CD4-positive, alpha-beta T cell (primary cell): ENCODE results near the gene TDRD7. TPM values are rescaled to one million over a fixed set of nuclear protein-coding genes. Genes with fewer than 3 reads are reported as not detected.

Experiments
- ATAC-seq: fragments of 200-7000 bp; cut with Tn5 transposase; one replicate; pipeline ENCODE4 v1.10.0; 2022; ENCODE audit warnings: mild to moderate bottlenecking; ENCODE audit not compliant: poor library complexity
- CTCF ChIA-PET: fragments of 350-600 bp; sonication (Branson Sonifier 250); formaldehyde crosslinking; loops from one replicate; lab custom pipeline; 2021; ENCODE audit warnings: antibody characterized with exemption, inconsistent platforms; lab: Charles Lee
- POLR2A ChIA-PET: fragments of 350-600 bp; sonication (Branson Sonifier 250); formaldehyde crosslinking; loops from one replicate; lab custom pipeline; 2021; ENCODE audit warnings: antibody characterized with exemption, inconsistent platforms; lab: Charles Lee
- DNase-seq, 14 experiments: peaks; one replicate each; pipeline ENCODE4 v3.0.0-alpha.2; 2013 to 2020; ENCODE audit warnings: mixed read lengths in 2 of 14
- H3K27ac ChIP-seq, 2 donors: one replicate each; pipeline versions ENCODE4 v1.5.1 to v1.7.0; 2013; ENCODE audit warnings: low read length in 2 of 2, low read depth in 1 of 2, mild to moderate bottlenecking in 1 of 2
- H3K27me3 ChIP-seq, 2 experiments: 1 replicate in 1 of 2; 2 replicates in 1 of 2; pipeline versions ENCODE4 v1.6.1 to v1.7.0; 2013; ENCODE audit warnings: low read length in 2 of 2, control low read depth in 1 of 2, mild to moderate bottlenecking in 1 of 2, moderate library complexity in 1 of 2; ENCODE audit not compliant: insufficient read depth in 2 of 2, control insufficient read depth in 1 of 2
- H3K36me3 ChIP-seq: one replicate; pipeline ENCODE4 v1.6.1; 2013; ENCODE audit warnings: low read length, control low read depth; ENCODE audit not compliant: insufficient read depth
- H3K4me1 ChIP-seq: one replicate; pipeline ENCODE4 v1.6.1; 2013; ENCODE audit warnings: low read length, control low read depth; ENCODE audit not compliant: insufficient read depth
- H3K4me3 ChIP-seq: one replicate; pipeline ENCODE4 v1.5.1; 2013; ENCODE audit warnings: mild to moderate bottlenecking, low read length, moderate library complexity
- H3K9me3 ChIP-seq, 2 experiments: 1 replicate in 1 of 2; 2 replicates in 1 of 2; pipeline versions ENCODE4 v1.6.1 to v1.7.0; 2013; ENCODE audit warnings: low read length in 2 of 2, mild to moderate bottlenecking in 2 of 2, control low read depth in 1 of 2, moderate library complexity in 1 of 2; ENCODE audit not compliant: control insufficient read depth in 1 of 2, insufficient read depth in 1 of 2
- H3K27ac Mint-ChIP-seq: one replicate; pipeline ENCODE4 v1.8.0; 2020; ENCODE audit warnings: mixed read lengths
- H3K27me3 Mint-ChIP-seq: one replicate; pipeline ENCODE4 v1.8.0; 2021; ENCODE audit warnings: mixed read lengths
- H3K36me3 Mint-ChIP-seq: one replicate; pipeline ENCODE4 v1.8.0; 2021; ENCODE audit warnings: low read depth, mixed read lengths
- H3K4me1 Mint-ChIP-seq: one replicate; pipeline ENCODE4 v1.8.0; 2021; ENCODE audit warnings: low read depth, mixed read lengths
- H3K4me3 Mint-ChIP-seq: one replicate; pipeline ENCODE4 v1.8.0; 2020; ENCODE audit warnings: mild to moderate bottlenecking, mixed read lengths
- H3K9me3 Mint-ChIP-seq: one replicate; pipeline ENCODE4 v1.8.0; 2020; ENCODE audit warnings: mixed read lengths
- intact Hi-C, 2 experiments: fragments of 100-400 bp; cut with DNase I in 1 of 2; cut with micrococcal nuclease in 1 of 2; formaldehyde crosslinking; loops; one replicate each; pipeline versions ENCODE4 v1.15.1 to v1.9.0; 2023 to 2025; cut with DNase I, micrococcal nuclease
- total RNA-seq, 174 experiments: library from RNA in 2 of 174; stranded (reverse) in 2 of 174; gene quantifications; one replicate each; pipeline ENCODE4 v1.2.3 and lab custom pipeline; 2021 to 2026
- TF ChIP-seq, protein P1 (sequence below): fragments of 200-600 bp; IDR thresholded peaks from one replicate; pipeline ENCODE4 v1.8.0; 2022; ENCODE audit warnings: antibody characterized with exemption, mild to moderate bottlenecking

The TDRD7 gene
- total RNA-seq, 2 experiments from 2014 or later, result 3.3 to 3.6 TPM

DNA sequence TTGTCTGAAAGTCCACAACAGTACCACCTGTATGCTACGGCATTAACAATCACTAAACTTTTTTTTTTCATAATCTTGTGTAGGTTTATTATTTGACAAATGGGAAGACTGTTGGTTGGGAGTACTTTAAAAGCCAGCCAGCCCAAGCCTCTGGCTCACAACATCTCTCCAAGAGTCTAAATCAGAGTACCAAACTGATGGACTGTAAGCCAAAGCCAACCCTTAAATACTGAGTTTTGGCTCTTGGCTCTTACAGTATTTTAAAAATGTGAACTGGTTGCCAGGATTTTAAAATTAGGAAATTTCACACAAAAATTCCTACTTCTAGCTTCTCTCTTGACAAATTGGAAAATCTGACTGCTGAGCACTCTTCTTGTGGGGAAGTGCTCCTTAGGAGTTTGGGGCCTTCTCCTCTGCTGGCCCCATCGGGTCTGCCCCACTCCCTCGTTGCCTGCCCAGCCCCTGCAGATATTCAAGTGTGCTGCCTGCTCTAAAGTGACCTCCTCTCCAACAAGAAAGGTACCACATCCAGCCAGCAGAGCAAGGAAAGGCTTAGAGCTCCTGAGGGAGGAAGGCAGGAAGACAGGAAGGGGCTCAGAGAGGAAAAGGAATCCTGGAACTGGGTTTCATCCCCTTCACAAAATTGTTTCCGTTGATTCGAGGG, 67.7 kb downstream of the TDRD7 start:
- H3K4me1 ChIP-seq, result no peaks in the 10 kb centered on the region
- POLR2A ChIA-PET, result interaction anchor here (0.6 kb wide), 1 partner anchor 20 kb away, joined by 3 read pairs; no protein-coding TSS in a partner anchor
- Mint-ChIP-seq H3K4me3 (no peak overlapping the region), H3K36me3 (peaks cover 84% of the 10 kb centered on the region), H3K27ac (no peak overlapping the region), H3K27me3 (no peaks in the 10 kb centered on the region), H3K4me1 (no peaks in the 10 kb centered on the region), H3K9me3 (no peaks in the 10 kb centered on the region)
- CTCF ChIA-PET, result interaction anchor here (0.6 to 1.0 kb wide), 2 partner anchors 119 to 719 kb away, joined by 3 read pairs; no protein-coding TSS in a partner anchor
- H3K27ac ChIP-seq, result no peak overlapping the region
- DNase-seq (no peak), ATAC-seq (no peak)
- TF ChIP-seq, protein P1, sequence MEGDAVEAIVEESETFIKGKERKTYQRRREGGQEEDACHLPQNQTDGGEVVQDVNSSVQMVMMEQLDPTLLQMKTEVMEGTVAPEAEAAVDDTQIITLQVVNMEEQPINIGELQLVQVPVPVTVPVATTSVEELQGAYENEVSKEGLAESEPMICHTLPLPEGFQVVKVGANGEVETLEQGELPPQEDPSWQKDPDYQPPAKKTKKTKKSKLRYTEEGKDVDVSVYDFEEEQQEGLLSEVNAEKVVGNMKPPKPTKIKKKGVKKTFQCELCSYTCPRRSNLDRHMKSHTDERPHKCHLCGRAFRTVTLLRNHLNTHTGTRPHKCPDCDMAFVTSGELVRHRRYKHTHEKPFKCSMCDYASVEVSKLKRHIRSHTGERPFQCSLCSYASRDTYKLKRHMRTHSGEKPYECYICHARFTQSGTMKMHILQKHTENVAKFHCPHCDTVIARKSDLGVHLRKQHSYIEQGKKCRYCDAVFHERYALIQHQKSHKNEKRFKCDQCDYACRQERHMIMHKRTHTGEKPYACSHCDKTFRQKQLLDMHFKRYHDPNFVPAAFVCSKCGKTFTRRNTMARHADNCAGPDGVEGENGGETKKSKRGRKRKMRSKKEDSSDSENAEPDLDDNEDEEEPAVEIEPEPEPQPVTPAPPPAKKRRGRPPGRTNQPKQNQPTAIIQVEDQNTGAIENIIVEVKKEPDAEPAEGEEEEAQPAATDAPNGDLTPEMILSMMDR, result no peak
- peaks cover 48% of the 10 kb centered on the region for H3K36me3 ChIP-seq
- H3K9me3 ChIP-seq, result peaks cover 0 to 7% of the 10 kb centered on the region in 2 experiments
- H3K27me3 ChIP-seq, result no peaks in the 10 kb centered on the region
- intact Hi-C loops, result no loop called here
- no peak overlapping the region for H3K4me3 ChIP-seq

DNA sequence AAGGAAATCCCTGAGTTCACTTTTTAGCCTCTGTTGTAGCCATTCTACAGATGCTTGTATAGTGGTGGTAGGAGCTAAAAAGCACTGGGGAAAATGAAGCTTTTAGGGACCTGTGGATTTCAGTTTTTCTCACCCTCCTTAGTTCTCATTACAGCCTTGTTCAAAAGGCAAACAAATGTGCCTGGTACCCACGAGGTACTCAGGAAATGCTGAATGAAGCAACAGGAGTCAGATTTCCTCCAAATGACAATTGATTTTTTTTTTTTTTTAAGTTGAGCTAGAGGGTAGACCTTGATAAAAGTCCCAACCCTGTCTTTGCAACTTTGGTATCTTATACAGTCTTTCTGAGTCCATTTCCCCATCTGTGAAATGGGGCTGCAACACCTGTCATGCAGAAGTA, 68.3 kb downstream of the TDRD7 start:
- intact Hi-C loops, result no loop called here
- H3K9me3 Mint-ChIP-seq, result no peaks in the 10 kb centered on the region
- Histone ChIP-seq H3K36me3 (peaks cover 45% of the 10 kb centered on the region), H3K27me3 (no peaks in the 10 kb centered on the region), H3K27ac (no peak overlapping the region), H3K4me1 (no peaks in the 10 kb centered on the region), H3K4me3 (no peak overlapping the region), H3K9me3 (peaks cover 0 to 7% of the 10 kb centered on the region in 2 experiments)
- CTCF ChIA-PET, result interaction anchor here (0.6 to 1.0 kb wide), 2 partner anchors 118 to 719 kb away, joined by 3 read pairs; no protein-coding TSS in a partner anchor
- H3K4me1 Mint-ChIP-seq, result no peaks in the 10 kb centered on the region
- no peaks in the 10 kb centered on the region for H3K27me3 Mint-ChIP-seq
- TF ChIP-seq, protein P1, result no peak
- DNase-seq (no peak), ATAC-seq (no peak)
- no peak overlapping the region for H3K27ac Mint-ChIP-seq
- no peak overlapping the region for H3K4me3 Mint-ChIP-seq
- H3K36me3 Mint-ChIP-seq, result peaks cover 84% of the 10 kb centered on the region
- POLR2A ChIA-PET, result interaction anchor here (0.6 kb wide), 1 partner anchor 19 kb away, joined by 3 read pairs; no protein-coding TSS in a partner anchor

DNA sequence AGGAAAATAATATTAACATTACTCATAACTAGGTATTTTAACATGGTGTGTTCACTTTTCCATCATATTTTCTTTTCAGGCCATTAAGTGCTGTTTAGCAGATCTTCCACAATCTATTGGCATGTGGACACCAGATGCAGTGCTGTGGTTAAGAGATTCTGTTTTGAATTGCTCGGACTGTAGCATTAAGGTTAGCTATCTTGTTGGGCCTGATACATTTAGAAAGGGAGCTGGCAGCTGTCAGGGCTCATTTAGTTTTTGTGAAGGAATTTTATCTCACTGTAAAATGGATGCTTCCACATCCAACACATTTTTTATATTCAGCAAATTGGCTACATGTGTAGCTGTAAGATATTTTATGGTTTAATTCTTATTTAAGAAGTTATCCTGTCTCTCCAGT, 68.9 kb downstream of the TDRD7 start:
- Mint-ChIP-seq H3K27me3 (no peaks in the 10 kb centered on the region), H3K27ac (no peak overlapping the region), H3K4me1 (no peaks in the 10 kb centered on the region), H3K4me3 (no peak overlapping the region), H3K36me3 (peaks cover 86% of the 10 kb centered on the region), H3K9me3 (no peaks in the 10 kb centered on the region)
- H3K4me1 ChIP-seq, result no peaks in the 10 kb centered on the region
- no peak for DNase-seq
- peaks cover 0 to 7% of the 10 kb centered on the region in 2 experiments for H3K9me3 ChIP-seq
- no peak for ATAC-seq
- no peak overlapping the region for H3K4me3 ChIP-seq
- TF ChIP-seq, protein P1, result no peak
- POLR2A ChIA-PET, result no interaction called here
- intact Hi-C loops, result no loop called here
- CTCF ChIA-PET, result interaction anchor here (1.0 kb wide), 1 partner anchor 118 kb away, joined by 3 read pairs; no protein-coding TSS in a partner anchor
- H3K27me3 ChIP-seq, result no peaks in the 10 kb centered on the region
- no peak overlapping the region for H3K27ac ChIP-seq
- H3K36me3 ChIP-seq, result peaks cover 41% of the 10 kb centered on the region
